GM18907 (cell line): Measurements from ENCODE around the gene LRTM2.

Experiments
- ATAC-seq: cut with Tn5 transposase; IDR thresholded peaks from one replicate; pipeline ENCODE4 v1.9.1; 2021; ENCODE audit warnings: mild to moderate bottlenecking, moderate library complexity; ENCODE audit not compliant: unreplicated experiment

The LRTM2 gene

DNA sequence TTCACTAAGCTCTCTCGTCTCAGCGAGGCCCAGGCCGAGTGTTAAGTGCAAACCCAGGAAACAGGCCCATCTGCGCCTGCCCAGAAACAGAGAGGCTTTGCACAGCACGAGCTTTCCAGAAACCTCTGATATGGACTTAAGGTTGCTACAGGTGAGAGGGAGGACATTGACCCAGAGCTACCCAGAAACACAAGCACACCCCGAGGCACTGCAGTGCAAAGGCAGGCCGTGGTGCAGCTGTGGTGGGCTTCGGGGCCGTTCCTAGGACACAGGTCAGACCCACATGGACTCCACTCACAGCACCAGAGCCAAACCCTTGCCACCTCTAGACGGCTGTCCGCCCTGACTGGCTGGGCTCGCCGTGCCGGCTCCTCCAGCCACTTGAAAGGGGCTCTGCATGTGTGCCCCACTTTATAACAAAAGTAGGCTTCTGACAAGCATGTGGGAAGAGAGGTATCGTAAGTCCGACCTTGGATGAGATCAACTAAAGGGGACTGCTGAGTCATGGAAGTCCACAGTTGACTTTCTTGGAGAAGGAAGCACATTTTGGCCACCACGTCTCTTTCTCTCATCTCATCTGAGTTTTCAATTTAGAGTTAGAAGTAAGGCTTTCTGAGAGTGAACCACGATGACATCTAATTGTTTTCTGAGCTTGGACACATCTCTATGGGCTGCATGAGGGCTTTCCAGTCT is 59.9 kb downstream of the LRTM2 start:
- no peak for ATAC-seq

DNA sequence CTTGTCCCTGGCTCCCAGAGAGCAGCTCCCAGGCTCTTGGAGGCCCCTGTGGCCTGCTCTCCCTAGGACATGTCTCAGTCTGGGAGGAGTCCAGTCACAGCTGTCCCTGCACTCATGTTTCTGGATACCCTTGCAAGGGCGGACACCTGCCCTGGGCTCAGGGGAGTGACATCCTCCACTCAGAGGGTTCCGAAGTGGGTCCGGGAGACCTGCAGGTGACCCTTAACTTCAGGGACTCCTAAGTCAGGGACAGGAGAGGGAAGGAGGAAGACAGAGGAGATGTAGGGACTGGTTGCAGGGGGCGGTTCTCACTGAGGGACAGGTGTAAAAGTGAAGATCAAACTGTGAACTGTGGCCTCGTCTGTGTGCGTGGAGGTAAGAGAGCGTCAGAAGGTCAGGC is 60.5 kb downstream of the LRTM2 start:
- ATAC-seq, result no peak

DNA sequence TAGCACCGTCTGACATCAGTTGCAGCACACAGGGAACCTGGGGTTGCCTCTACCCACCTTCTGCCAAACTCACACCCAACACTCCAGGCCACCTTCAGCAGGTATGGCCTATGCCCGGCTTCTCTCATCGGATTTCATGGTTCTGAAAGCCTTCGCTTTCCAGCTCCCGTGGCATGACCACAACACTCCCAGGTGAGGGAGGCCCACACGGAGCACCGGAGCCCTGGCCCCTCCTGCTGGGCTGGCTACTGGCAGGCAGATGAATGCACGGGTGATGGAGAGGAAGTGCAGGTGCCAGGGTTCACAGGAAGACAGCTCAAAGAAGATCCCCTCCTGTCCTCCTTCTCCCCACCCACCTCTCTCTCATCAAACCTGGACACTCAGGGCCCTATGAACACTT is 60.9 kb downstream of the LRTM2 start:
- no peak for ATAC-seq

DNA sequence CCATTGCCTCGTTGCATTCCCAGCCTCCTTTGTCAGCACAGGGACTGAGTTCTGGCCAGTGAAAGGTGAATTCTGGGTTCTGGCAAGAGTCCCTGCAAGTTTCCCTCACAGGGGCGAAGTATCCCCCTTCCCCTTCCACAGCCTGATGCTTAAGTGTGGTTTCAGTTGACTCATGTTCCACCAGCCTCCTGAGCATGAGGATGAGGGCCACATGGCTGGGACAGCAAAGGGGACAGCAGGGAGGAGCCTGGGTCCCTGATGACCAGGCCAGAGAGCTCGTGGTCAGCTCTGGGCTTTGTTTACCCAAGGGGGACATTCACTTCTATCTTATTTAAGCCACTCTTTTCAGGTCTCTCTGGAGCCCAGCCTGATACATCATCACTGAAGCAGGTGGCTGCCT is 61.6 kb downstream of the LRTM2 start:
- no peak for ATAC-seq

DNA sequence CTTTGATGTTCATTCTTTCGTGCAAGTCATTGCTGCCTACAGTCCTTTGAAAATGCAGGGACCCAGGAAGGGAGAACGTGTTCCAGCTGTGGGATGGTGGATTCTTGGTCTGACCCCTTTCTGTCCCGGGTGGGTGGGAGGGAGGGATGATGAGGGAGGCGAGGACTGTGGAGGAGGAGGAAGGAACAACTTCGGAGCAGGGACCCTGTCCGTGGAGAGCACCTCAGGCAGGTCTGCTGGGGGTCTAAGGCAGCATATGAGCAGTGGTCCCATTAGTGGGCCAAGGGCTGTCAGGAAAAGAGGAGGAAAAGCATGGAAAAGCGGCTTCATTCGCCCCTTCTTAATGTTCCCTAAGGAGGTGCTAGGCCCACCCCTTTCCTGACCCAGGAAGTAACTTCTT is 62.0 kb downstream of the LRTM2 start:
- no peak for ATAC-seq

DNA sequence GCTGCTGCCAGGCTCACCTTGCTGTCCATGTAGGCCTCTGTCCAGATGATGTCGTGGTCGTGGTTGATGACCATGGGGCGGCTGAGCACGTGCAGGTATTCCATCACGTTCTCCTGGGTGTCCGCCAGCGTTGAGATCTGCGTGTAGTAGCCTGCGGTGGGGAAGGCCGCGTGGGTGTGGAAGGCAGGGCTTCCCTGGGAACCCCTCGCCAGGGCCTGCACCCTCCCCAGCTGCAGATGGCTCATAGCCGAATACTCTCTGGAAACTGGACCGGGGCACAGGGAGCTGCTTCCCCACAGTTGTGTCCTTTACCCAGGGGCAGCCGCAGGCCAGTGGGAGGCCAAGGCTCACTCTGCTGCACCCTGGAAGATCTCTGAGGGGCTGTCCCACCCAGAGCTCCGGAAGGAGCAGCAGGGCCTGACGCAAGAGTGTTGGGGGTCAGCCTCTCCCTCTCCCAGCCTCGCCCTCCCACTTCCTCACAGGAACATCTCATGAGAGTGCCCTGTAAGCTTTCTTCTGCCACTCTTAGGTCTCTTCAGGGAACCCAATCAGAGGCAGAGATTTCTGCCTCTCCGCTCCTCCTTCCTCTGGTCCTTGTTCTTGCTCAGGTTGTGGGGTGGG is 62.6 kb downstream of the LRTM2 start:
- ATAC-seq, result no peak

DNA sequence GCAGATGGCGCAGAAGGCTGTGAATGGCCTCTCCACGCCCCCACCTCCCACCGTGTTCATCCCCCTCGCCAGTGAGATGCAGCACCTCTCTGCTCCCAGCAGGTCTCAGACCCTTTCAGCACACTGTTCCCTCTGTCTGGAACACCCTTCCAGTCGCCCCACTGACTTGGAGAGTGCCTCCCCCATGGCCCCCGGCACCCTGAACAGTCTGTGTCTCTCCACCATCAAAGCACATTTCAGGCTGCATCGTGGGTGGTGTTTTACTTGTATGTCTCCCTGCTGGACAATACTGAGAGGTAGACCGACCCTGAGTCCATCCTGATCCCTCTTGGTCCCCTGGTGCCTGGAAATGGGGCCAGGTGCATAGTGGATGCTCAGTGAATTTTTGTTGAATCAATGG is 63.1 kb downstream of the LRTM2 start:
- ATAC-seq, result no peak

DNA sequence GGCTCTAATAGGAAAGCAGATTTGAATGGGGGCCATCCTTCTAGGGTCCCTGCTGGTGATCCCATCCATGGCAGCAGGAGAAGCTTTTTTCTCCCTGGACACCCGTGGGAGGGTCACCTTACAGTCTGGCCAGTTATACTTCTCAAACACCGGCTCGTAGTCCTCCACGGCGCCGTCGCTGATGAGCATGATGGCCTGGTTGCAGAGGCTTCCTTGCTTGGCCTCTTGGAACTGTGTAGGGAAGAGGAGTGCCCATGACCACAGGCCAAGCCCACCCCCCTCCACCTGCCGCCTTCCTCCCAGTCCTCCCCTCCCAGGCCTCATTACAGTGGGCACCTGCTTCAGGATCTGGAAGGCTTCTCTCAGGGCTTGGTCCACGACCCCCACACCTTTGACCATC is 64.3 kb downstream of the LRTM2 start:
- no peak for ATAC-seq

DNA sequence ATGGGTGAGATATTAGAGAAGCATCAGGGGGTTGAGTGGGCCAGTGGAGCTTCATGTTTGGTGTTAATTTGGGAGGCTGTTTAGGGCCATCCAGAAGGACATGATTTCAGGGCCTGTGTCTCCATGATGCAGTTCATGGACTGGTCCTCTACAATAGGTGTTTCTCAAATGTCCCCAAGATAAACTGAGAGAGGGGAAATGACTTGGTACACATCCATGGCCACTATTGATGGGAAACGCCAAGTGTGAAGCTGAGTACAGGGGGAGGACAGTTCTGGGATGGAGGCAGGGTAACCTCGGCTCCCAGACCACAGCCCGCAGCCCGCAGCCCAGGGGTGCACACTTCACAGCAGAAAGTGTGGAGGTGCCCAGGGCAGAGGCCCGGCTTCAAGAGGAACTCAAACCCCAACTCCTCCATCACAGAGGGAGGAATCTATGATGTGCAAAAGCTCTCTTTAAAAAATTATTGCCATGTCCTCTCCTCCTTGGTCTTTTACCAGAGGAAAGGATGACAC is 64.8 kb downstream of the LRTM2 start:
- ATAC-seq, result no peak

DNA sequence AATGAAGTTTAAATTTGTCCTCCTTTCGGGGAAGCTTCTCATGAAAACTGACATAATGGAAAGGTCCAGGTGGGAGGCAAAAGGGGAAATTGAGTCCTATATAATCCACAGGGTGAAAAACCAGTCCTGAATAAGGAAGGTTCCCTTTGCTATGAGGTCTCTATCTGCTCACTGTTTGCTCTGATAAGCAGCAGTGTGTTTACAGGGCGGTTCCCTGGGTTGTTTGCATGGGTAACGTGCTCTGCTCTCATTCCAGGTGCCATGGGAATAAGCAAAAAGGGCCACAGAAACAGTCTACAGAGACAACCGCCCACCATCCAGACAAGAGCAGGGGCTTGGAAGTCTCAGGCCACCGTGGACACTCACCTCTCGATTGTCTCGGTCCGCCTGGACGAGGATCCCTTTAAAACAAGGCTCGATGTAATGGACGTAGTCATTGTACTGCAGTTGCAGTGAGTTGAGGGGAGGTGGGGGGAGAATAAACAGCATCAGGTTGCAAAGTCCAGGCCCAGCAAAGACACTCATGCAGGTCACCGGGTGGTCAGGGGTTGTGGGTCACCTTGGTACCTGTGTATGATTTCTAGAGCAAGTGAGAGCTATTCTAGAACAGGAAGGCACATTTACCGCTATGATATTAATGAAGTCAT is 65.4 kb downstream of the LRTM2 start:
- ATAC-seq, result no peak
